Measurements from ENCODE around the gene HOMER2.
A peak's percentile ranks its signal among the peaks of the same experiment; 100 is the strongest.

HOMER2 gene

GRCh38 chr15:82809308-82810060, 143.0 kb downstream of the HOMER2 start, which contains the start of gene WHAMM (continued):
- TF ChIP-seq ZNF292 (tag by site-specific recombination; IDR thresholded peaks at IDR 0.05; ENCODE audit: borderline replicate concordance, low read depth) = no peak
- peak; percentile 25; the same call in 1 of the 2 replicates for TF ChIP-seq GLIS1 (tag by site-specific recombination; IDR thresholded peaks at IDR 0.05)
- no peak for TF ChIP-seq ZNF549 (tag by site-specific recombination; IDR thresholded peaks at IDR 0.05)
- TF ChIP-seq KLF16 (tag by site-specific recombination; IDR thresholded peaks at IDR 0.05) = 0 out of 2 replicates have a peak, but pooled peaks have one; percentile 66
- TF ChIP-seq ZNF223 (tag by site-specific recombination; IDR thresholded peaks at IDR 0.05) = no peak
- no peak for TF ChIP-seq OSR2 (tag by site-specific recombination; IDR thresholded peaks at IDR 0.05)
- TF ChIP-seq ZNF707 (tag by site-specific recombination; IDR thresholded peaks at IDR 0.05) = no peak
- TF ChIP-seq PRDM2 (tag by site-specific recombination; IDR thresholded peaks at IDR 0.05; ENCODE audit: borderline replicate concordance) = no peak
- no peak for TF ChIP-seq ZSCAN16 (tag by site-specific recombination; IDR thresholded peaks at IDR 0.05)
- TF ChIP-seq ZNF169 (tag by site-specific recombination; IDR thresholded peaks at IDR 0.05) = no peak
- TF ChIP-seq ZNF112 (tag by site-specific recombination; IDR thresholded peaks at IDR 0.05) = no peak
- peak; percentile 68 for TF ChIP-seq ZNF76 (tag by site-specific recombination; IDR thresholded peaks at IDR 0.05; ENCODE audit: borderline replicate concordance, low read depth)
- no peak for TF ChIP-seq ZNF211 (tag by site-specific recombination; IDR thresholded peaks at IDR 0.05; ENCODE audit: low read depth)
- no peak for TF ChIP-seq HOXC10 (CRISPR knock-in tag; IDR thresholded peaks at IDR 0.05)
- peak; percentile 94 for TF ChIP-seq IKZF3 (tag by site-specific recombination; IDR thresholded peaks at IDR 0.05)
- peak; percentile 74; the same call in 1 of the 2 replicates for TF ChIP-seq ZNF335 (tag by site-specific recombination; conservative IDR thresholded peaks at IDR 0.05)
- peak; percentile 61; the same call in 1 of the 2 replicates for TF ChIP-seq ZNF561 (tag by site-specific recombination; IDR thresholded peaks at IDR 0.05; ENCODE audit: borderline replicate concordance)
- TF ChIP-seq SP2 (tag by site-specific recombination; IDR thresholded peaks at IDR 0.05) = peak; percentile 95
- TF ChIP-seq ZBTB26 (tag by site-specific recombination; optimal IDR thresholded peaks at IDR 0.05) = peak; percentile 80
- TF ChIP-seq INSM2 (tag by site-specific recombination; IDR thresholded peaks at IDR 0.05) = peak; percentile 28; the same call in 1 of the 2 replicates
- peak; percentile 95 for TF ChIP-seq ZBTB20 (tag by site-specific recombination; IDR thresholded peaks at IDR 0.05)
- no peak for TF ChIP-seq ZNF664 (tag by site-specific recombination; IDR thresholded peaks at IDR 0.05)
- 0 out of 2 replicates have a peak, but pooled peaks have one; percentile 20 for TF ChIP-seq ZNF449 (tag by site-specific recombination; IDR thresholded peaks at IDR 0.05)
- no peak for TF ChIP-seq ZNF837 (tag by site-specific recombination; IDR thresholded peaks at IDR 0.05)
- peak; percentile 65 for TF ChIP-seq SP3 (tag by site-specific recombination; IDR thresholded peaks at IDR 0.05)
- TF ChIP-seq ZFP3 (tag by site-specific recombination; IDR thresholded peaks at IDR 0.05; ENCODE audit: low read depth) = no peak
- TF ChIP-seq EGR2 (tag by site-specific recombination; IDR thresholded peaks at IDR 0.05; ENCODE audit: low read depth) = no peak
- peak; percentile 85 for TF ChIP-seq ZSCAN30 (tag by site-specific recombination; IDR thresholded peaks at IDR 0.05)
- no peak for TF ChIP-seq ZNF266 (tag by site-specific recombination; IDR thresholded peaks at IDR 0.05; ENCODE audit: low read depth)
- 0 out of 2 replicates have a peak, but pooled peaks have one; percentile 67 for TF ChIP-seq YY1 (tag by site-specific recombination; IDR thresholded peaks at IDR 0.05)
- TF ChIP-seq ZNF560 (tag by site-specific recombination; IDR thresholded peaks at IDR 0.05; ENCODE audit: borderline replicate concordance) = no peak

Measured in HEK293 (cell line).